Measurements from ENCODE around the gene ANXA6.

Gene ANXA6

DNA sequence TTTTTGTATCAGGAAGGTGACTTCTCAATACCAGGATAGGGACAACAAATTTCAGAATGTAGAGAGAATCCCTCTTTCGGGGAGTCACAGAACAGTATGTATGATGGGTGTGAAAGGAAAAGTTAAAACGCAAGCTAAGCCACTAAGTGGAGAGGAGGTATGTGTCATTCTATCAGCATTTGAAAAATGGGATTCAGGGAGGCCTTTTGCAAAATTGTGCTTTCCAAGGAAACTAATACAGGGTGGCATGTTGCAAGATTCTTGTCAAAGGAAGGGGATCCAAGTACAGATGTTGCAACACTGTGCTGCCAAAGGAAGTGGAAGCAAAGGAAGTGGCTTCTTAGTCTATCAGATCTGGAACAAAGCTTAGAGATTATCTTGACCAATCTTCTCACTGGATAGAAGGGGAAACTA, 64.1 kb downstream of the ANXA6 start:
- TF ChIP-seq CTCF (conservative IDR thresholded peaks at IDR 0.05) = no peak
- H3K27ac ChIP-seq = no peak overlapping the region

GRCh38 chr5:151092762-151093161, 64.8 kb downstream of the ANXA6 start:
- no peak overlapping the region for H3K27ac ChIP-seq
- TF ChIP-seq CTCF (conservative IDR thresholded peaks at IDR 0.05) = no peak

DNA sequence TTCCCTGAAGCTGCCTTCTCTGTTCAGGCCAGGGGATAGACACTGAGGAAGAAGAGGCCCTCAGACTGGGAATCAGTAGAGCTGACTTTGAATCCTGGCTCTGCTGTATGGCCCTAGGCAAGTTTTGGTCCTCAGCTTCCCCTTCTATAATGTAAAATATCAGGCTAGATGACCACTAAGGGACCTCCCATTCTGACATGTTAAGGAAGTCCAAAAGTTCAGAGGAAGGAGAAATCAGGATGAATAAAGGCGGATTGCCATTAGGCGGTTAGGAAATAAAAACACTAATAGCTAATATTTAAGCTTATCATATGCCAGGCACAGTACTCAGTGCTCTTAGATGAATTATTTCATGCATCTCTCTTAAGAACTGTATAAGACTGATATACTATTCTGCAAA, 67.9 kb downstream of the ANXA6 start:
- no peak overlapping the region for H3K27ac ChIP-seq
- no peak for TF ChIP-seq CTCF (conservative IDR thresholded peaks at IDR 0.05)

- H3K27ac ChIP-seq = no peak overlapping the region
- no peak for TF ChIP-seq CTCF (conservative IDR thresholded peaks at IDR 0.05)
These were observed 68.6 kb downstream of the ANXA6 start for GRCh38 chr5:151088986-151089385.

DNA sequence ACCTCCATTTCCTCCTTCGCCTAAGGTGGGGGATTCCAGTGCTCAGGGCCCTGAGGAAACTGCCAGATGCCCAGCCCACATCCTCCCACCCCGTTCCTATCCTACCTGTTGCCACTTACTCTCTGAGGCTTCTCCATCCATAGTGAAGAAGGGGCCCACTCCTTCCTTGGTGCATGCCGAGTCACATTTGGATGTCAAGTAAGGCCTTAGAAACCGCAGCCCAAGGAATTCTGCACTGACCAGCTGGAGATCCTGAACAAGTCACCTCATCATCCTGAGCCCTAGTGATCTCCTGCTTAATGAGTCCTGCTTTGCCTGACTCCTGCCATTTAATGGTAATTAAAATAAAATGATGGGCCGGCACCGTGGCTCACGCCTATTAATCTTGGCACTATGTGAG, 70.1 kb downstream of the ANXA6 start:
- H3K27ac ChIP-seq = no peak overlapping the region
- no peak for TF ChIP-seq CTCF (conservative IDR thresholded peaks at IDR 0.05)

- no peak for TF ChIP-seq CTCF (conservative IDR thresholded peaks at IDR 0.05)
- H3K27ac ChIP-seq = no peak overlapping the region
These were observed 70.6 kb downstream of the ANXA6 start for GRCh38 chr5:151086905-151087360.

GRCh38 chr5:151086192-151086869, 71.2 kb downstream of the ANXA6 start:
- H3K27ac ChIP-seq = no peak overlapping the region
- no peak for TF ChIP-seq CTCF (conservative IDR thresholded peaks at IDR 0.05)

Data from VCaP (cell line).